K562 (cell line): ENCODE data around the gene MAMDC4. TPM values are rescaled to one million over a fixed set of nuclear protein-coding genes. Genes with fewer than 3 reads are reported as not detected.

Source experiments
- FOXK1 ChIP-seq: sonication (generic); formaldehyde crosslinking; IDR thresholded peaks from 2 replicates; pipeline ENCODE4 v1.8.0; 2022; ENCODE audit warnings: missing genetic modification reagents, mild to moderate bottlenecking, borderline replicate concordance
- GABPB1 ChIP-seq: sonication (generic); formaldehyde crosslinking; IDR thresholded peaks from 2 replicates; pipeline ENCODE4 v1.8.0; 2022; ENCODE audit warnings: mild to moderate bottlenecking, missing genetic modification reagents
- GATAD2B ChIP-seq: fragments of 450-650 bp; IDR thresholded peaks from 2 replicates; pipeline ENCODE4 v1.6.1; 2017; ENCODE audit warnings: mild to moderate bottlenecking, borderline replicate concordance
- HMG20A ChIP-seq: fragments of 450-650 bp; formaldehyde crosslinking; conservative IDR thresholded peaks from 2 replicates; pipeline ENCODE4 v1.4.0; 2020; ENCODE audit warnings: mild to moderate bottlenecking, mixed read lengths
- KHSRP ChIP-seq: fragments of 450-650 bp; IDR thresholded peaks from 2 replicates; pipeline ENCODE4 v1.6.1; 2017
- MEIS2 ChIP-seq: fragments of 450-650 bp; IDR thresholded peaks from 2 replicates; pipeline ENCODE4 v1.6.1; 2014; ENCODE audit warnings: mild to moderate bottlenecking; ENCODE audit not compliant: partially characterized antibody
- POLR2G ChIP-seq: fragments of 200-400 bp; formaldehyde crosslinking; IDR thresholded peaks from 2 replicates; pipeline ENCODE4 v1.6.1; 2017; ENCODE audit warnings: low read depth, mild to moderate bottlenecking, antibody characterized with exemption, low read length, moderate library complexity
- POLR3A ChIP-seq: IDR thresholded peaks from 2 replicates; pipeline ENCODE4 v1.6.1; 2011; ENCODE audit warnings: borderline replicate concordance, mild to moderate bottlenecking, moderate library complexity; ENCODE audit not compliant: insufficient read length, insufficient read depth; ENCODE audit errors: extremely low read depth
- POU5F1 ChIP-seq: fragments of 150-350 bp; IDR thresholded peaks from 2 replicates; pipeline ENCODE4 v1.6.1; 2014; ENCODE audit warnings: borderline replicate concordance, low read length, low read depth, mild to moderate bottlenecking; ENCODE audit not compliant: partially characterized antibody
- PPARD ChIP-seq: fragments of 250-450 bp; sonication (Bioruptor Pico); IDR thresholded peaks from 2 replicates; pipeline ENCODE4 v1.8.0; 2022; ENCODE audit warnings: inconsistent platforms, mild to moderate bottlenecking, moderate library complexity
- SIN3B ChIP-seq: fragments of 450-650 bp; IDR thresholded peaks from 2 replicates; pipeline ENCODE4 v1.6.1; 2017; ENCODE audit warnings: low read depth, mild to moderate bottlenecking, moderate library complexity
- VEZF1 ChIP-seq: fragments of 200-800 bp; sonication (Bioruptor generic); IDR thresholded peaks from 2 replicates; pipeline ENCODE4 v1.6.1; 2017; ENCODE audit warnings: missing genetic modification characterization, missing compliant biosample characterization
- ZBTB17 ChIP-seq: fragments of 450-650 bp; formaldehyde crosslinking; IDR thresholded peaks from 2 replicates; pipeline ENCODE4 v1.4.0; 2020; ENCODE audit warnings: mild to moderate bottlenecking
- ZBTB7A ChIP-seq: IDR thresholded peaks from 2 replicates; pipeline ENCODE4 v1.6.1; 2011; ENCODE audit warnings: low read depth, mild to moderate bottlenecking, low read length, moderate library complexity, borderline replicate concordance; ENCODE audit not compliant: control insufficient read depth
- ZNF639 ChIP-seq, 2 experiments: fragments of 200-800 bp in 1 of 2; sonication (Bioruptor generic) in 1 of 2; sonication (generic) in 1 of 2; formaldehyde crosslinking in 1 of 2; IDR thresholded peaks in 1 of 2; conservative IDR thresholded peaks in 1 of 2; 2 replicates each; pipeline versions ENCODE4 v1.5.0 to v1.6.1; 2016 to 2020; ENCODE audit warnings: missing compliant biosample characterization in 1 of 2, missing genetic modification characterization in 1 of 2, missing genetic modification reagents in 1 of 2
- ZNF695 ChIP-seq: fragments of 450-650 bp; formaldehyde crosslinking; IDR thresholded peaks from 2 replicates; pipeline ENCODE4 v1.4.0; 2020; ENCODE audit warnings: mild to moderate bottlenecking, moderate library complexity
- ZNF740 ChIP-seq, 3 experiments: fragments of 200-800 bp in 1 of 3; sonication (Bioruptor generic) in 1 of 3; sonication (generic) in 1 of 3; formaldehyde crosslinking in 1 of 3; IDR thresholded peaks; 2 replicates each; pipeline versions ENCODE4 v1.6.1 to v1.8.0; 2016 to 2022; ENCODE audit warnings: mild to moderate bottlenecking in 2 of 3, missing compliant biosample characterization in 2 of 3, missing genetic modification characterization in 2 of 3, missing genetic modification reagents in 1 of 3
- polyA plus RNA-seq, 8 experiments: library from polyadenylated mRNA; depleted of rRNA in 4 of 8; stranded (reverse) in 5 of 8; unstranded in 3 of 8; fragments of >200 nt; fragmentation: Nextera tagmentation in 2 of 8; fragmentation: Illumina TruSeq in 1 of 8; extraction: Ambion mirVana in 2 of 8; extraction: Trizol in 1 of 8; gene quantifications; 2 replicates each; pipeline versions ENCODE4 v1.2.1 to v1.2.3, GENCODE V29; 2011 to 2014; ENCODE audit warnings: inconsistent platforms in 1 of 8, missing spikeins in 1 of 8
- total RNA-seq, 7 experiments: library from RNA; depleted of rRNA in 6 of 7; stranded (reverse); fragments of >200 nt in 6 of 7; fragmentation: Illumina TruSeq in 2 of 7; extraction: Trizol in 2 of 7; gene quantifications; 2 replicates each; pipeline versions ENCODE4 v1.2.1 to v1.2.3, GENCODE V29; 2011 to 2021; ENCODE audit warnings: low replicate concordance in 1 of 7
- TF ChIP-seq, protein P1 (sequence below), 2 experiments: IDR thresholded peaks; 2 replicates each; pipeline ENCODE4 v1.6.1; 2012; ENCODE audit warnings: improper control_type of control experiment in 2 of 2, low read depth in 2 of 2, low read length in 2 of 2, borderline replicate concordance in 1 of 2

MAMDC4 gene
- total and polyA plus RNA-seq, 9 of the 15 experiments (the other 6 are each of a cell fraction or from before 2014, with no cell fraction given): 0.03 to 10.8 (median 1.5) TPM

GRCh38 chr9:136886610-136887597, 34.8 kb downstream of the MAMDC4 start (continued):
- TF ChIP-seq ZNF639 (CRISPR knock-in tag; conservative IDR thresholded peaks at IDR 0.05 in 1 of 2, IDR thresholded peaks at IDR 0.05 in 1 of 2) (peak in 1 of 2 experiments; percentile 69; a peak in 1 of 4 replicates), ZBTB7A (peak; percentile 80), FOXK1 (CRISPR knock-in tag) (peak; percentile 70; the same call in 1 of the 2 replicates), GABPB1 (no peak), VEZF1 (CRISPR knock-in tag) (peak; percentile 62), POLR3A (no peak), ZBTB17 (CRISPR knock-in tag) (0 out of 2 replicates have a peak, but pooled peaks have one; percentile 33), GATAD2B (no peak), PPARD (no peak), SIN3B (peak; percentile 33; the same call in 1 of the 2 replicates), ZNF695 (CRISPR knock-in tag) (no peak), ZNF740 (CRISPR knock-in tag; IDR thresholded peaks at IDR 0.05) (peak; percentile 63), ZNF740 (tag; IDR thresholded peaks at IDR 0.05) (no peak), POU5F1 (no peak), POLR2G (peak; percentile 14; the same call in 1 of the 2 replicates), KHSRP (no peak), MEIS2 (no peak), HMG20A (no peak)
- TF ChIP-seq, protein P1, sequence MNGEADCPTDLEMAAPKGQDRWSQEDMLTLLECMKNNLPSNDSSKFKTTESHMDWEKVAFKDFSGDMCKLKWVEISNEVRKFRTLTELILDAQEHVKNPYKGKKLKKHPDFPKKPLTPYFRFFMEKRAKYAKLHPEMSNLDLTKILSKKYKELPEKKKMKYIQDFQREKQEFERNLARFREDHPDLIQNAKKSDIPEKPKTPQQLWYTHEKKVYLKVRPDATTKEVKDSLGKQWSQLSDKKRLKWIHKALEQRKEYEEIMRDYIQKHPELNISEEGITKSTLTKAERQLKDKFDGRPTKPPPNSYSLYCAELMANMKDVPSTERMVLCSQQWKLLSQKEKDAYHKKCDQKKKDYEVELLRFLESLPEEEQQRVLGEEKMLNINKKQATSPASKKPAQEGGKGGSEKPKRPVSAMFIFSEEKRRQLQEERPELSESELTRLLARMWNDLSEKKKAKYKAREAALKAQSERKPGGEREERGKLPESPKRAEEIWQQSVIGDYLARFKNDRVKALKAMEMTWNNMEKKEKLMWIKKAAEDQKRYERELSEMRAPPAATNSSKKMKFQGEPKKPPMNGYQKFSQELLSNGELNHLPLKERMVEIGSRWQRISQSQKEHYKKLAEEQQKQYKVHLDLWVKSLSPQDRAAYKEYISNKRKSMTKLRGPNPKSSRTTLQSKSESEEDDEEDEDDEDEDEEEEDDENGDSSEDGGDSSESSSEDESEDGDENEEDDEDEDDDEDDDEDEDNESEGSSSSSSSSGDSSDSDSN (IDR thresholded peaks at IDR 0.05; ENCODE audit: borderline replicate concordance in 1 of 2, low read depth in 2 of 2, low read length in 2 of 2): 0 out of 4 replicates have a peak, but pooled peaks of 1 of the 2 experiments have one; percentile 44
